GM12874 (cell line): ENCODE measurements around the gene ACACB.

ENCODE experiments used
- CTCF ChIP-seq: IDR thresholded peaks from 2 replicates; pipeline ENCODE4 v1.5.1; 2011; ENCODE audit warnings: low read depth, mild to moderate bottlenecking, control low read depth, low read length, moderate library complexity; ENCODE audit not compliant: insufficient read depth

ACACB gene

DNA sequence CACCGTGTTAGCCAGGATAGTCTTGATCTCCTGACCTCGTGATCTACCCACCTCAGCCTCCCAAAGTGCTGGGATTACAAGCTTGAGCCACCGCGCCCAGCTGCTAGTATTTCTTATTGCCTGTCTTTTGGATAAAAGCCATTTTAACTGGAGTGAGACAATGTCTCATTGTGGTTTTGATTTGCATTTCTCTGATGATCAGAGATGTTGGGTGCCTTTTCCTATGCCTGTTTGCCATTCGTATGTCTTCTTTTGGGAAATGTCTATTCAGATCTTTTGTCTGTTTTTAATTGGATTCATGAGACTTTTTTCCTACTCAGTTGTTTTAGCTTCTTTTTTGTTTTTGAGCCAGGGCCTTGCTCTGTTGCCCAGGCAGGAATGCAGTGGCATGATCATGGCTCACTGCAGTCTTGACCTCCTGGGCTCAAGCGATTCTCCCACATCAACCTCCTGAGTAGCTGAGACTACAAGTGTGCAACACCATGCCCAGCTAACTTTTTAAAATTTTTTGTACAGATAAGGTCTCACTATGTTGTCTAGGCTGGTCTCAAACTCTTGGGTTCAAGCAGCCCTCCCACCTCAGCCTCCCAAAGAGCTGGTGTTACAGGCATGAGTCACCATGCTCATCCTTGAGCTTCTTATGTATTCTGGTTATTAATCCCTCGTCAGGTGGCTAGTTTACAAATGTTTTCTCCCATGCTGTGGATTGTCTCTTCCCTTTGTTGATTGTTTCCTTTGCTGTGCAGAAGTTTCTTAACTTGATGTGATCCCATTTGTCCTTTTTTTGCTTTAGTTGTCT lies 65.9 kb downstream of the ACACB start:
- TF ChIP-seq CTCF: no peak

- no peak for TF ChIP-seq CTCF
Measured at GRCh38 chr12:109185441-109185840, 69.1 kb downstream of the ACACB start.

GRCh38 chr12:109186993-109187653 lies 70.7 kb downstream of the ACACB start:
- TF ChIP-seq CTCF: no peak

DNA sequence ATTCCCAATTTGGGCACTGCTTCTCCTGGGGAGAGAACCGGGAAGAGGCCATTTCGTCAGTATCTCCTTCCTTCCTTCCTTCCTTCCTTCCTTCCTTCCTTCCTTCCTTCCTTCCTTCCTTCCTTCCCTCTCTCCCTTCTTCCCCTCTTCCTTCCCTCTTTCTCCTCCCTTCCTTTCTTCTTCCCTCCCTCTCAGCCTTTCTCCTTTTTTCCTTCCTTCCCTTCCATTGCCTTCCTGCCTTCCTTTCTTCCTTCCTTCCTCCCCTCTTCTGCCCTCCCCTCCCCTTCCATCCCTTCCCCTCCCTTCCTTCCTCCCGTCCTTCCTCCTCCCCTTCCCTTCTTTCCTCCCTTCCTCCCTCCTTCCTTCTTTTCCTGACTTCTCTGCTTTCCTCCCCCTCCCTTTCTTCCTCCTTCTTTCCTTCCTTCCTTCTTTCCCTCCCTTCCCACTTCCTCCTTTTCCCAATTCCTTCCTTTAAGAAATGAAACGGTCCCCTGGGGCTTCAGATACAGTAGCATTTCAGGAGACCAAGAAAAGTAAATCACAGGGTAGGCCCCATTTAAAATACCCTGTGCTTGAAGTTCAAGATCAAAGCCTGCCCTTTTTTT lies 71.8 kb downstream of the ACACB start:
- TF ChIP-seq CTCF: no peak

- no peak for TF ChIP-seq CTCF
Measured at GRCh38 chr12:109189291-109189690, 72.9 kb downstream of the ACACB start.

GRCh38 chr12:109191621-109192250 lies 75.3 kb downstream of the ACACB start:
- TF ChIP-seq CTCF: no peak

DNA sequence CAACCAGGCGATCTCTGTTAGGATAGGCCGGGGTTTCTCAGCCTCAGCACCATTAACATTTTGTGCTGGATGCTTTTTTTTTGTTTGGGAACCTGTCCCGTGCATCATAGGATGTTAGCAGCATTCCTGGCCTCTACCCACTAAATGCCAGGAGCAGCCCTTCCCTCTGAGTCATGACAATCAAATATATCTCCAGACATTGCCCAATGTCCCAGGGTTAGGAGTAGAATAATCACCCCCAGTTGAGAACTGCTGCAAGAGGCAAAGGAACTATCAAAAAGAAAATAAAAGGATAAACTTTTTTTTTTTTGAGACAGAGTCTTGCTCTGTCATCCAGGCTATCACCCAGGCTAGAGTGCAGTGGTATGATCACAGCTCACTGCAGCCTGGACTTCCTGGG lies 76.0 kb downstream of the ACACB start:
- TF ChIP-seq CTCF: no peak
